ENCODE measurements around the gene SH3TC1.

The SH3TC1 gene

GRCh38 chr4:8155660-8156421 is 43.2 kb upstream of the SH3TC1 start:
- Histone ChIP-seq H3K4me3 (no peak overlapping the region), H3K27ac (no peak overlapping the region), H3K9ac (ENCODE audit: insufficient read length) (no peak overlapping the region), H3K9me3 (ENCODE audit: low read depth, low read length) (no peaks in the 10 kb centered on the region), H3K36me3 (ENCODE audit: insufficient read depth, low read length) (no peaks in the 10 kb centered on the region)
- no peak for DNase-seq (ENCODE audit: low read depth, low spot score)
- TF ChIP-seq FOXP2 (optimal IDR thresholded peaks at IDR 0.05; ENCODE audit: control extremely low read depth, extremely low read length, insufficient read depth) (no peak), EZH2 (IDR thresholded peaks at IDR 0.05) (no peak), POLR2AphosphoS5 (IDR thresholded peaks at IDR 0.05; ENCODE audit: borderline replicate concordance, low read depth, low read length) (no peak)

GRCh38 chr4:8156617-8157016 is 42.5 kb upstream of the SH3TC1 start:
- no peaks in the 10 kb centered on the region for H3K9me3 ChIP-seq (ENCODE audit: low read depth, low read length)
- DNase-seq (ENCODE audit: low read depth, low spot score): no peak
- H3K36me3 ChIP-seq (ENCODE audit: insufficient read depth, low read length): no peaks in the 10 kb centered on the region
- H3K27ac ChIP-seq: no peak overlapping the region
- no peak for TF ChIP-seq POLR2AphosphoS5 (IDR thresholded peaks at IDR 0.05; ENCODE audit: borderline replicate concordance, low read depth, low read length)
- no peak for TF ChIP-seq FOXP2 (optimal IDR thresholded peaks at IDR 0.05; ENCODE audit: control extremely low read depth, extremely low read length, insufficient read depth)
- TF ChIP-seq EZH2 (IDR thresholded peaks at IDR 0.05): no peak
- H3K4me3 ChIP-seq: no peak overlapping the region
- H3K9ac ChIP-seq (ENCODE audit: insufficient read length): no peak overlapping the region

DNA sequence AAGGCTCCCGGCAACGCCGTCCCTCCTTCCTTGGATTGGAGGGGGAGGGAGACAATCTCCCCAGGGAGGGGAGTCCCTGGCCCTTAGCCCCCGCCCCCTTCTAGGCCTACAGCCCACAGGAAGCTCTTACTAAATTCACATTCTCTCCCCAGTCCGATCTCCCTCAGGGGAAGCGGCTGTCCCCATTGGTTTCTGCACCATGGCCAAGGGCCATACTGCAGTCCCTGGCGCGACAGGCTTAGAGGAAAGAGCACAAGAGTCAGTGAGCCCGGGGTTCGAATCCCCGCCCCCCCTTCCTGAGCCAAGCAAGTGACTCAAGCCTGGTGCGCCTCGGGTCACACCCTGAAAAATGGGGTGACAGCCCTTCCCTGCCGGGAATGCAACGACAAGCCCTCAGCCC is 41.6 kb upstream of the SH3TC1 start:
- DNase-seq (ENCODE audit: low read depth, low spot score): no peak
- Histone ChIP-seq H3K27ac (no peak overlapping the region), H3K4me3 (no peak overlapping the region), H3K9me3 (ENCODE audit: low read depth, low read length) (no peaks in the 10 kb centered on the region), H3K36me3 (ENCODE audit: insufficient read depth, low read length) (no peaks in the 10 kb centered on the region), H3K9ac (ENCODE audit: insufficient read length) (no peak overlapping the region)
- TF ChIP-seq FOXP2 (optimal IDR thresholded peaks at IDR 0.05; ENCODE audit: control extremely low read depth, extremely low read length, insufficient read depth) (no peak), POLR2AphosphoS5 (IDR thresholded peaks at IDR 0.05; ENCODE audit: borderline replicate concordance, low read depth, low read length) (no peak), EZH2 (IDR thresholded peaks at IDR 0.05) (no peak)

GRCh38 chr4:8157944-8158709 is 41.0 kb upstream of the SH3TC1 start:
- Histone ChIP-seq H3K27ac (no peak overlapping the region), H3K9me3 (ENCODE audit: low read depth, low read length) (no peaks in the 10 kb centered on the region), H3K36me3 (ENCODE audit: insufficient read depth, low read length) (no peaks in the 10 kb centered on the region), H3K4me3 (peak overlapping the region; percentile 61), H3K9ac (ENCODE audit: insufficient read length) (no peak overlapping the region)
- no peak for TF ChIP-seq EZH2 (IDR thresholded peaks at IDR 0.05)
- no peak for TF ChIP-seq FOXP2 (optimal IDR thresholded peaks at IDR 0.05; ENCODE audit: control extremely low read depth, extremely low read length, insufficient read depth)
- no peak for TF ChIP-seq POLR2AphosphoS5 (IDR thresholded peaks at IDR 0.05; ENCODE audit: borderline replicate concordance, low read depth, low read length)
- no peak for DNase-seq (ENCODE audit: low read depth, low spot score)

DNA sequence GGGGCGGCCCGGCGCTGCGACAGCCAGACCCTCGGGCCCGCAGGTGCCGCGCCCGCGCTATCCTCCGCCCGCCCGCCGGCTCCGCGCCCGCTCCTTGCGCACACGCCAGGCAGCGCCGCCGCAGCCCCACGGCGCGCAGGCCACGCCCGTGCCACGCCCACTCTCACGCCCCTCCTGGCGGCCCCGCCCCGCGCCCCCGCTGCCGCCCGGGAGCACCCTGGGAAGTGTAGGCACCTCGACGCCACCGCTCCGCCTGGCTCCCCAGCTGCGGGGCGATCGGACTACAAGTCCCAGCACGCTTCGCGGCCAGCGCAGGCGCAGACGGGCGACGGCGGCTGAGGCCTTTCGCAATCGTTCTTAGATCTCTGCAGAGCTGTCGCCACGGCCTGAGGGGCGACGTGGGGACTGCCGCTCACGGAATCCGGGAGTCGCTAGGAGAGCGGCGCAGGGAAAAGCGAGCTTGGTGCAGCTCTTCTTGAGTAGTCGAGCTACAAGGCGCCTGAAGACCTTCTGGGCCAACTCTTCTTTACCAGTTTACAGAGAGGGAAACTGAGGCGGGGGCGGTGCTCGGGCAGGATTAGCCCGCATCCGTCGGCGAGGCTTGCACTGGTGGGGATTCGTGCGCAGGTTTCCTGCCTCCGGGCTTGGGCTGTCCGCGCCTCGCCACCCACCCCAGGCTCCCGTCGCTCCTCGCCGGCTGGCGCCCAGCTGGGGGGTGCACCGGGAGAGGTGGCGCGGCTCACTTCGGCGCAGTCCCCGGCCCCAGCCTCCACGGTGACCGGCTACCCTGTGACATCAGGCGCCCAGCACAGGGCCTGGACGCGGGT is 40.2 kb upstream of the SH3TC1 start, which contains the start of gene ABLIM2:
Gene ABLIM2, minus strand, starts transcription at position 104 of the 827 bp plus-strand sequence. CDS start 124 bp downstream, outside the sequence.
- DNase-seq (ENCODE audit: low read depth, low spot score): peak; percentile 60
- Histone ChIP-seq H3K9ac (ENCODE audit: insufficient read length) (no peak within 1 kb of the TSS), H3K9me3 (ENCODE audit: low read depth, low read length) (no peaks in the 10 kb centered on the region), H3K27ac (no peak within 1 kb of the TSS), H3K4me3 (peak within 1 kb of the TSS; percentile 72), H3K36me3 (ENCODE audit: insufficient read depth, low read length) (no peaks in the 10 kb centered on the region)
- no peak for TF ChIP-seq EZH2 (IDR thresholded peaks at IDR 0.05)
- no peak for TF ChIP-seq FOXP2 (optimal IDR thresholded peaks at IDR 0.05; ENCODE audit: control extremely low read depth, extremely low read length, insufficient read depth)
- peak; percentile 43; the same call in 1 of the 2 replicates for TF ChIP-seq POLR2AphosphoS5 (IDR thresholded peaks at IDR 0.05; ENCODE audit: borderline replicate concordance, low read depth, low read length)

- Histone ChIP-seq H3K27ac (no peak overlapping the region), H3K4me3 (peak overlapping the region; percentile 72), H3K9me3 (ENCODE audit: low read depth, low read length) (no peaks in the 10 kb centered on the region), H3K9ac (ENCODE audit: insufficient read length) (no peak overlapping the region), H3K36me3 (ENCODE audit: insufficient read depth, low read length) (no peaks in the 10 kb centered on the region)
- DNase-seq (ENCODE audit: low read depth, low spot score): no peak
- TF ChIP-seq FOXP2 (optimal IDR thresholded peaks at IDR 0.05; ENCODE audit: control extremely low read depth, extremely low read length, insufficient read depth) (no peak), EZH2 (IDR thresholded peaks at IDR 0.05) (no peak)
Measured at GRCh38 chr4:8159537-8160232, 39.4 kb upstream of the SH3TC1 start.

GRCh38 chr4:8160233-8160560 is 38.9 kb upstream of the SH3TC1 start:
- Histone ChIP-seq H3K9ac (ENCODE audit: insufficient read length) (no peak overlapping the region), H3K9me3 (ENCODE audit: low read depth, low read length) (no peaks in the 10 kb centered on the region)

More at GRCh38 chr4:8160233-8160560, 38.9 kb upstream of the SH3TC1 start:
- TF ChIP-seq FOXP2 (optimal IDR thresholded peaks at IDR 0.05; ENCODE audit: control extremely low read depth, extremely low read length, insufficient read depth): no peak
- TF ChIP-seq POLR2AphosphoS5 (IDR thresholded peaks at IDR 0.05; ENCODE audit: borderline replicate concordance, low read depth, low read length): no peak
- TF ChIP-seq EZH2 (IDR thresholded peaks at IDR 0.05): no peak
- Histone ChIP-seq H3K4me3 (no peak overlapping the region), H3K27ac (no peak overlapping the region), H3K36me3 (ENCODE audit: insufficient read depth, low read length) (no peaks in the 10 kb centered on the region)
- DNase-seq (ENCODE audit: low read depth, low spot score): no peak
